GM23338 (cell line): ENCODE measurements around the gene ODAD4. TPM values are rescaled to one million over a fixed set of nuclear protein-coding genes. Genes with fewer than 3 reads are reported as not detected.

ENCODE experiments used
- ATAC-seq: fragments of 200-7000 bp; cut with Tn5 transposase; 3 replicates; pipeline ENCODE4 v1.9.1; 2020
- DNase-seq: peaks from one replicate; pipeline ENCODE4 v3.0.0-alpha.2; 2015; ENCODE audit warnings: low spot score
- H2AFZ ChIP-seq: fragments of 200-600 bp; sonication (generic); 2 replicates; pipeline ENCODE4 v1.8.0; 2016; ENCODE audit warnings: antibody characterized with exemption, mild to moderate bottlenecking, moderate library complexity
- H3F3A ChIP-seq: fragments of 200-600 bp; sonication (generic); replicated peaks from 2 replicates; pipeline ENCODE4 v1.8.0; 2017; ENCODE audit warnings: antibody characterized with exemption, mixed run types, low read depth
- H3K27ac ChIP-seq: fragments of 200-600 bp; sonication (generic); 2 replicates; pipeline ENCODE4 v1.6.1; 2016; ENCODE audit warnings: low read depth
- H3K27me3 ChIP-seq: fragments of 200-600 bp; sonication (generic); 2 replicates; pipeline ENCODE4 v1.8.0; 2016; ENCODE audit warnings: mild to moderate bottlenecking, mixed run types, moderate library complexity; ENCODE audit not compliant: insufficient read depth
- H3K36me3 ChIP-seq: fragments of 200-600 bp; sonication (generic); 2 replicates; pipeline ENCODE4 v1.8.0; 2016; ENCODE audit warnings: mild to moderate bottlenecking; ENCODE audit not compliant: insufficient read depth
- H3K4me1 ChIP-seq: fragments of 200-600 bp; sonication (generic); 2 replicates; pipeline ENCODE4 v1.8.0; 2016; ENCODE audit warnings: mild to moderate bottlenecking, moderate library complexity; ENCODE audit not compliant: insufficient read depth
- H3K4me2 ChIP-seq: fragments of 200-600 bp; sonication (generic); 2 replicates; pipeline ENCODE4 v1.7.1; 2017; ENCODE audit warnings: mixed run types
- H3K4me3 ChIP-seq: fragments of 200-600 bp; sonication (generic); 2 replicates; pipeline ENCODE4 v1.6.1; 2016; ENCODE audit warnings: mixed run types
- H3K79me2 ChIP-seq: fragments of 200-600 bp; sonication (generic); replicated peaks from 2 replicates; pipeline ENCODE4 v1.8.0; 2017; ENCODE audit warnings: mild to moderate bottlenecking; ENCODE audit not compliant: insufficient read depth
- H3K9me2 ChIP-seq: fragments of 200-600 bp; sonication (generic); 2 replicates; pipeline ENCODE4 v1.8.0; 2017; ENCODE audit not compliant: insufficient read depth
- H4K20me1 ChIP-seq: fragments of 200-600 bp; sonication (generic); replicated peaks from 2 replicates; pipeline ENCODE4 v1.8.0; 2017; ENCODE audit warnings: mild to moderate bottlenecking; ENCODE audit not compliant: insufficient read depth
- H3K27ac Mint-ChIP-seq: 2 replicates; pipeline ENCODE4 v1.8.0; 2020; ENCODE audit warnings: inconsistent platforms, mild to moderate bottlenecking, moderate library complexity, mixed read lengths
- H3K27me3 Mint-ChIP-seq: 3 replicates; pipeline ENCODE4 v1.8.0; 2022; ENCODE audit warnings: low read depth, mild to moderate bottlenecking, moderate library complexity, mixed read lengths, inconsistent platforms; ENCODE audit not compliant: insufficient read depth, poor library complexity
- H3K36me3 Mint-ChIP-seq: 3 replicates; pipeline ENCODE4 v1.8.0; 2021; ENCODE audit warnings: low read depth, mild to moderate bottlenecking, inconsistent platforms, moderate library complexity, mixed read lengths
- H3K4me1 Mint-ChIP-seq: 3 replicates; pipeline ENCODE4 v1.8.0; 2020; ENCODE audit warnings: mild to moderate bottlenecking, inconsistent platforms, mixed read lengths
- H3K4me3 Mint-ChIP-seq: 3 replicates; pipeline ENCODE4 v1.8.0; 2021; ENCODE audit warnings: moderate library complexity, mild to moderate bottlenecking, inconsistent platforms, mixed read lengths
- H3K9me3 Mint-ChIP-seq: 3 replicates; pipeline ENCODE4 v1.8.0; 2020; ENCODE audit warnings: moderate library complexity, mild to moderate bottlenecking, inconsistent platforms, mixed read lengths
- CREB1 ChIP-seq: fragments of 250-450 bp; sonication (Bioruptor Pico); IDR thresholded peaks from 2 replicates; pipeline ENCODE4 v1.5.0; 2020; ENCODE audit warnings: low read depth, mild to moderate bottlenecking, moderate library complexity
- EZH2 ChIP-seq: fragments of 200-600 bp; sonication (generic); IDR thresholded peaks from one replicate; pipeline ENCODE4 v1.8.0; 2017; ENCODE audit warnings: antibody characterized with exemption, mild to moderate bottlenecking, low read depth; ENCODE audit not compliant: unreplicated experiment
- EZH2phosphoT487 ChIP-seq: fragments of 200-600 bp; sonication (generic); IDR thresholded peaks from one replicate; pipeline ENCODE4 v1.8.1; 2018; ENCODE audit warnings: antibody characterized with exemption; ENCODE audit not compliant: unreplicated experiment
- NANOG ChIP-seq: IDR thresholded peaks from 2 replicates; pipeline ENCODE4 v1.6.1; 2016; ENCODE audit warnings: antibody characterized with exemption, borderline replicate concordance
- polyA plus RNA-seq: library from polyadenylated mRNA; unstranded; fragments of >200 nt; fragmentation: Nextera tagmentation; extraction: Ambion mirVana; gene quantifications from 2 replicates; pipeline ENCODE4 v1.2.1, GENCODE V29; 2016
- total RNA-seq: library from RNA; depleted of rRNA; stranded (reverse); fragments of >200 nt; shearing (Covaris generic); gene quantifications from 2 replicates; pipeline ENCODE4 v1.2.3, GENCODE V29; 2014
- TF ChIP-seq, protein P1 (sequence below), 2 experiments: fragments of 200-600 bp in 1 of 2; sonication (generic) in 1 of 2; conservative IDR thresholded peaks; 2 replicates each; pipeline versions ENCODE4 v1.5.1 to v1.6.1; 2016 to 2017; ENCODE audit warnings: antibody characterized with exemption in 2 of 2, low read depth in 2 of 2, mild to moderate bottlenecking in 2 of 2, moderate library complexity in 1 of 2
- TF ChIP-seq, protein P2 (sequence below): IDR thresholded peaks from one replicate; pipeline ENCODE4 v1.6.1; 2018; ENCODE audit warnings: antibody characterized with exemption; ENCODE audit not compliant: unreplicated experiment

ODAD4 gene
- total and polyA plus RNA-seq, 2 experiments from 2014 or later, result 1.7 to 1.8 TPM

DNA sequence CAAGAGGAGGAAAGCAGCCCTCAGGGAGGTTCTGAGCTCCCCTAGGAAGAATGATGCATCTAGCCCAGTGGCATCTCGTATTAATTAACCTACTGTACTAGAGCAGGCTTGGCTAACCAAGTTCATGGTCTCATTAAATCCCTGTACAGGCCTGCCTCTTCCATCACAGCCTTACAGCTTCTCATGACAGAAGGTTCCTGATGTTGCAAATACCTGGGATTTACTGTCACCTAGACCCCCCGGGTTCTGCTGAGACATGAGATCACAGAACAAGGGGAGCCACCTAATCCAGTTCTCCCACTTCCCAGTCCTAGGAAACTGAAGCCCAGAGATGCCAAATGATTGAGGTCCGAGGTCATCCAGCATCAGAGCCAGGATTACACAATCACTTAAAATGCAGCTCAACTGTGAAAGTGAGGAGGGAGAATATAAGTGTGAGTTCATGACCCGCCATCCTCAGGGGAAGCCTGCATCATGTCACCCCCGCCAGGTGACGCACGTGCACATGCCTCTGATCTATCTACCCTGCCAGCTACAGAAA, 35.6 kb upstream of the ODAD4 start (continued):
- TF ChIP-seq CREB1 (CRISPR knock-in tag), result no peak
- TF ChIP-seq NANOG, result no peak
- TF ChIP-seq, protein P1, sequence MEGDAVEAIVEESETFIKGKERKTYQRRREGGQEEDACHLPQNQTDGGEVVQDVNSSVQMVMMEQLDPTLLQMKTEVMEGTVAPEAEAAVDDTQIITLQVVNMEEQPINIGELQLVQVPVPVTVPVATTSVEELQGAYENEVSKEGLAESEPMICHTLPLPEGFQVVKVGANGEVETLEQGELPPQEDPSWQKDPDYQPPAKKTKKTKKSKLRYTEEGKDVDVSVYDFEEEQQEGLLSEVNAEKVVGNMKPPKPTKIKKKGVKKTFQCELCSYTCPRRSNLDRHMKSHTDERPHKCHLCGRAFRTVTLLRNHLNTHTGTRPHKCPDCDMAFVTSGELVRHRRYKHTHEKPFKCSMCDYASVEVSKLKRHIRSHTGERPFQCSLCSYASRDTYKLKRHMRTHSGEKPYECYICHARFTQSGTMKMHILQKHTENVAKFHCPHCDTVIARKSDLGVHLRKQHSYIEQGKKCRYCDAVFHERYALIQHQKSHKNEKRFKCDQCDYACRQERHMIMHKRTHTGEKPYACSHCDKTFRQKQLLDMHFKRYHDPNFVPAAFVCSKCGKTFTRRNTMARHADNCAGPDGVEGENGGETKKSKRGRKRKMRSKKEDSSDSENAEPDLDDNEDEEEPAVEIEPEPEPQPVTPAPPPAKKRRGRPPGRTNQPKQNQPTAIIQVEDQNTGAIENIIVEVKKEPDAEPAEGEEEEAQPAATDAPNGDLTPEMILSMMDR (conservative IDR thresholded peaks at IDR 0.05; ENCODE audit: low read depth in 2 of 2), result no peak
- TF ChIP-seq, protein P2, sequence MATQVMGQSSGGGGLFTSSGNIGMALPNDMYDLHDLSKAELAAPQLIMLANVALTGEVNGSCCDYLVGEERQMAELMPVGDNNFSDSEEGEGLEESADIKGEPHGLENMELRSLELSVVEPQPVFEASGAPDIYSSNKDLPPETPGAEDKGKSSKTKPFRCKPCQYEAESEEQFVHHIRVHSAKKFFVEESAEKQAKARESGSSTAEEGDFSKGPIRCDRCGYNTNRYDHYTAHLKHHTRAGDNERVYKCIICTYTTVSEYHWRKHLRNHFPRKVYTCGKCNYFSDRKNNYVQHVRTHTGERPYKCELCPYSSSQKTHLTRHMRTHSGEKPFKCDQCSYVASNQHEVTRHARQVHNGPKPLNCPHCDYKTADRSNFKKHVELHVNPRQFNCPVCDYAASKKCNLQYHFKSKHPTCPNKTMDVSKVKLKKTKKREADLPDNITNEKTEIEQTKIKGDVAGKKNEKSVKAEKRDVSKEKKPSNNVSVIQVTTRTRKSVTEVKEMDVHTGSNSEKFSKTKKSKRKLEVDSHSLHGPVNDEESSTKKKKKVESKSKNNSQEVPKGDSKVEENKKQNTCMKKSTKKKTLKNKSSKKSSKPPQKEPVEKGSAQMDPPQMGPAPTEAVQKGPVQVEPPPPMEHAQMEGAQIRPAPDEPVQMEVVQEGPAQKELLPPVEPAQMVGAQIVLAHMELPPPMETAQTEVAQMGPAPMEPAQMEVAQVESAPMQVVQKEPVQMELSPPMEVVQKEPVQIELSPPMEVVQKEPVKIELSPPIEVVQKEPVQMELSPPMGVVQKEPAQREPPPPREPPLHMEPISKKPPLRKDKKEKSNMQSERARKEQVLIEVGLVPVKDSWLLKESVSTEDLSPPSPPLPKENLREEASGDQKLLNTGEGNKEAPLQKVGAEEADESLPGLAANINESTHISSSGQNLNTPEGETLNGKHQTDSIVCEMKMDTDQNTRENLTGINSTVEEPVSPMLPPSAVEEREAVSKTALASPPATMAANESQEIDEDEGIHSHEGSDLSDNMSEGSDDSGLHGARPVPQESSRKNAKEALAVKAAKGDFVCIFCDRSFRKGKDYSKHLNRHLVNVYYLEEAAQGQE, result no peak
- TF ChIP-seq EZH2phosphoT487, result no peak

- Histone ChIP-seq H3F3A (peaks cover 43% of the 10 kb centered on the region), H2AFZ (no peak overlapping the region), H3K27me3 (no peaks in the 10 kb centered on the region), H3K79me2 (peaks cover 28% of the 10 kb centered on the region), H3K4me3 (no peak overlapping the region), H3K27ac (no peak overlapping the region), H3K36me3 (peaks cover 86% of the 10 kb centered on the region), H4K20me1 (peaks cover 59% of the 10 kb centered on the region), H3K4me1 (no peaks in the 10 kb centered on the region), H3K9me2 (no peaks in the 10 kb centered on the region), H3K4me2 (no peak overlapping the region)
- no peak for TF ChIP-seq EZH2
- TF ChIP-seq, protein P1 (conservative IDR thresholded peaks at IDR 0.05; ENCODE audit: low read depth in 2 of 2), result no peak
- no peak for DNase-seq
- Mint-ChIP-seq H3K27ac (no peak overlapping the region), H3K9me3 (no peaks in the 10 kb centered on the region), H3K4me3 (no peak overlapping the region), H3K4me1 (no peaks in the 10 kb centered on the region), H3K27me3 (peaks cover 2% of the 10 kb centered on the region), H3K36me3 (peaks cover 93% of the 10 kb centered on the region)
- ATAC-seq, result no peak
These were observed 34.8 kb upstream of the ODAD4 start for GRCh38 chr17:41895617-41896016.
